ENCODE data around the gene HNF4A. TPM values are rescaled to one million over a fixed set of nuclear protein-coding genes. Genes with fewer than 3 reads are reported as not detected.

HNF4A gene
- total and polyA plus RNA-seq, 2 of the 13 experiments (the other 11 are each of a cell fraction or from before 2014, with no cell fraction given) = 80.9 to 169 TPM

DNA sequence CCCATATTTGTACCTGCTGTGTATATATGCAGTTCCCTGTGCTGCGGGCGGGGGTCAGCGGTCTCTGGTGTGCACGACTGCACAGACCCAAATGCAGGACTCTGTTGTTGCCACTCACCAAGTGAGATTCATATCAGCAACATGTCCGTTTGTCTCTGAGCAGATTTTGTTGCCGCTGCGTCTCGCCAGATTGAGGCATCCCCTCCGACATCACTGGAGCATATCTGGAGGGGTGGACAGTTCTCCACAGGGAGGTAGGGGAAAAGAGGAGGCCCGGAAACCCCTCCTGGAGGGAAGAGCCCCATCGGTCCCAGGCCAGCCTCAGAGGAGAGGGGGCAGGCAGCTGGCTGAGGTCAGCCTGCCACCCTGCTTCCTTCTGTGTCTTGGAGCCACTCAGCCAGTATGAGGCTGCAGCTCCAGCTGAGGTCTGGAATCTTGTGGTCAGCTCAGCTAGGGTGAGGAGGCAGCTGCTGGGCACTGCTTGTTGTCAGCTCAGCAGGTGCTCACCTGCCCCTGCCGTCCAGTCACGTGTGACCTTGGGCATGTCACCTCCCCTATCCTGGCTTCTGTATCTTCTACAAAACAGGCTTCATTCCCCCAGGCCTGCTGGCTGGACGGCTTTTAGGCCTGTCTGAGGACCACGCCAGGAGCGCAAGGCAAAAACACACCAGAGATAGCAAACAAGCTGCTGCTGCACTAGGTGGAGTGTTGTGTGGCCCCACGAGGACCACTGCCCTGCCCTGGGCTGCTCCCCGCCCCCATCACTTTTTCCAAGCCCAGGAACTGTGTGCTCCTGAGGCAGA, 47.1 kb downstream of the HNF4A start (continued):
- TF ChIP-seq POLR2AphosphoS2 (IDR thresholded peaks at IDR 0.05; ENCODE audit: low read depth, low read length) (no peak), TARDBP (CRISPR knock-in tag; IDR thresholded peaks at IDR 0.05) (peak; percentile 92), TBX3 (IDR thresholded peaks at IDR 0.05; ENCODE audit: borderline replicate concordance) (no peak), PRPF4 (IDR thresholded peaks at IDR 0.05; ENCODE audit: low read depth, low read length, poor library complexity, severe bottlenecking) (no peak), SETDB1 (CRISPR knock-in tag; IDR thresholded peaks at IDR 0.05; ENCODE audit: borderline replicate concordance) (no peak), MEF2D (CRISPR knock-in tag; IDR thresholded peaks at IDR 0.05) (0 out of 2 replicates have a peak, but pooled peaks have one; percentile 4), MAZ (IDR thresholded peaks at IDR 0.05; ENCODE audit: borderline replicate concordance, low read depth, low read length) (no peak), MAZ (CRISPR knock-in tag; IDR thresholded peaks at IDR 0.05; ENCODE audit: low read depth) (peak; percentile 86), NFYC (CRISPR knock-in tag; IDR thresholded peaks at IDR 0.05) (peak; percentile 17; the same call in 1 of the 2 replicates), REPIN1 (CRISPR knock-in tag; IDR thresholded peaks at IDR 0.05; ENCODE audit: borderline replicate concordance, low read depth) (peak; percentile 62), RARA (CRISPR knock-in tag; IDR thresholded peaks at IDR 0.05) (peak; percentile 50), GMEB2 (CRISPR knock-in tag; IDR thresholded peaks at IDR 0.05; ENCODE audit: low read depth) (no peak), IRF2 (CRISPR knock-in tag; IDR thresholded peaks at IDR 0.05) (peak; percentile 48; the same call in 1 of the 2 replicates), ZFP91 (CRISPR knock-in tag; IDR thresholded peaks at IDR 0.05; ENCODE audit: borderline replicate concordance) (peak; percentile 82), KLF13 (CRISPR knock-in tag; IDR thresholded peaks at IDR 0.05) (no peak), MED8 (CRISPR knock-in tag; IDR thresholded peaks at IDR 0.05; ENCODE audit: insufficient replicate concordance) (peak; percentile 60)
- TF ChIP-seq, protein P1, sequence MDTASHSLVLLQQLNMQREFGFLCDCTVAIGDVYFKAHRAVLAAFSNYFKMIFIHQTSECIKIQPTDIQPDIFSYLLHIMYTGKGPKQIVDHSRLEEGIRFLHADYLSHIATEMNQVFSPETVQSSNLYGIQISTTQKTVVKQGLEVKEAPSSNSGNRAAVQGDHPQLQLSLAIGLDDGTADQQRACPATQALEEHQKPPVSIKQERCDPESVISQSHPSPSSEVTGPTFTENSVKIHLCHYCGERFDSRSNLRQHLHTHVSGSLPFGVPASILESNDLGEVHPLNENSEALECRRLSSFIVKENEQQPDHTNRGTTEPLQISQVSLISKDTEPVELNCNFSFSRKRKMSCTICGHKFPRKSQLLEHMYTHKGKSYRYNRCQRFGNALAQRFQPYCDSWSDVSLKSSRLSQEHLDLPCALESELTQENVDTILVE (CRISPR knock-in tag; IDR thresholded peaks at IDR 0.05) = no peak; the same call in 1 of the 2 replicates
- TF ChIP-seq, protein P2, sequence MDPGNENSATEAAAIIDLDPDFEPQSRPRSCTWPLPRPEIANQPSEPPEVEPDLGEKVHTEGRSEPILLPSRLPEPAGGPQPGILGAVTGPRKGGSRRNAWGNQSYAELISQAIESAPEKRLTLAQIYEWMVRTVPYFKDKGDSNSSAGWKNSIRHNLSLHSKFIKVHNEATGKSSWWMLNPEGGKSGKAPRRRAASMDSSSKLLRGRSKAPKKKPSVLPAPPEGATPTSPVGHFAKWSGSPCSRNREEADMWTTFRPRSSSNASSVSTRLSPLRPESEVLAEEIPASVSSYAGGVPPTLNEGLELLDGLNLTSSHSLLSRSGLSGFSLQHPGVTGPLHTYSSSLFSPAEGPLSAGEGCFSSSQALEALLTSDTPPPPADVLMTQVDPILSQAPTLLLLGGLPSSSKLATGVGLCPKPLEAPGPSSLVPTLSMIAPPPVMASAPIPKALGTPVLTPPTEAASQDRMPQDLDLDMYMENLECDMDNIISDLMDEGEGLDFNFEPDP (CRISPR knock-in tag; conservative IDR thresholded peaks at IDR 0.05) = peak; percentile 54; the same call in 1 of the 2 replicates
- TF ChIP-seq, protein P3, sequence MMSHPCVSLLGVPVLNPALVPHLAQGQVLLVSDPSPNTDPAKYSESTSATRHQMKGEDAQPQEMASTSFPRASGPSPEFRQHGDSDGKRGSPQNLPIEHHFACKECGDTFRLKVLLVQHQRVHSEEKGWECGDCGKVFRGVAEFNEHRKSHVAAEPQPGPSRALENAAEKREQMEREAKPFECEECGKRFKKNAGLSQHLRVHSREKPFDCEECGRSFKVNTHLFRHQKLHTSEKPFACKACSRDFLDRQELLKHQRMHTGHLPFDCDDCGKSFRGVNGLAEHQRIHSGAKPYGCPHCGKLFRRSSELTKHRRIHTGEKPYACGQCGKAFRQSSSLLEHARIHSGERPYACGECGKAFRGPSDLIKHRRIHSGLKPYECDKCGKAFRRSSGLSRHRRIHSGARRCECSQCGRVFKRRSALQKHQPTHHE (CRISPR knock-in tag; IDR thresholded peaks at IDR 0.05; ENCODE audit: borderline replicate concordance) = peak; percentile 48; the same call in 1 of the 2 replicates
- TF ChIP-seq, protein P4, sequence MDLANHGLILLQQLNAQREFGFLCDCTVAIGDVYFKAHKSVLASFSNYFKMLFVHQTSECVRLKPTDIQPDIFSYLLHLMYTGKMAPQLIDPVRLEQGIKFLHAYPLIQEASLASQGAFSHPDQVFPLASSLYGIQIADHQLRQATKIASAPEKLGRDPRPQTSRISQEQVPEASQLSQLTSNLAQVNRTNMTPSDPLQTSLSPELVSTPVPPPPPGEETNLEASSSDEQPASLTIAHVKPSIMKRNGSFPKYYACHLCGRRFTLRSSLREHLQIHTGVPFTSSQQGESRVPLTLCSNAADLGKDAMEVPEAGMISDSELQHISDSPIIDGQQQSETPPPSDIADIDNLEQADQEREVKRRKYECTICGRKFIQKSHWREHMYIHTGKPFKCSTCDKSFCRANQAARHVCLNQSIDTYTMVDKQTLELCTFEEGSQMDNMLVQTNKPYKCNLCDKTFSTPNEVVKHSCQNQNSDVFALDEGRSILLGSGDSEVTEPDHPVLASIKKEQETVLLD (CRISPR knock-in tag; IDR thresholded peaks at IDR 0.05; ENCODE audit: low read depth) = no peak
